H4 (cell line): ENCODE results near the gene SMIM3. TPM values are rescaled to one million over a fixed set of nuclear protein-coding genes. Genes with fewer than 3 reads are reported as not detected.
"Not testable (repeated sequence)": the region's sequence is repeated elsewhere in the genome, so short reads cannot be mapped to it uniquely, and the experiment has no call there.

Source experiments
- DNase-seq: peaks from one replicate; pipeline ENCODE4 v3.0.0-alpha.2; 2015; ENCODE audit warnings: low spot score
- total RNA-seq: library from RNA; depleted of rRNA; stranded (reverse); fragments of >200 nt; shearing (Covaris generic); gene quantifications from 2 replicates; pipeline ENCODE4 v1.2.3, GENCODE V29; 2014; rRNA removed

The SMIM3 gene, protein sequence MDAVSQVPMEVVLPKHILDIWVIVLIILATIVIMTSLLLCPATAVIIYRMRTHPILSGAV
- total RNA-seq, result 47.6 and 53.9 TPM in 2 replicates

DNA sequence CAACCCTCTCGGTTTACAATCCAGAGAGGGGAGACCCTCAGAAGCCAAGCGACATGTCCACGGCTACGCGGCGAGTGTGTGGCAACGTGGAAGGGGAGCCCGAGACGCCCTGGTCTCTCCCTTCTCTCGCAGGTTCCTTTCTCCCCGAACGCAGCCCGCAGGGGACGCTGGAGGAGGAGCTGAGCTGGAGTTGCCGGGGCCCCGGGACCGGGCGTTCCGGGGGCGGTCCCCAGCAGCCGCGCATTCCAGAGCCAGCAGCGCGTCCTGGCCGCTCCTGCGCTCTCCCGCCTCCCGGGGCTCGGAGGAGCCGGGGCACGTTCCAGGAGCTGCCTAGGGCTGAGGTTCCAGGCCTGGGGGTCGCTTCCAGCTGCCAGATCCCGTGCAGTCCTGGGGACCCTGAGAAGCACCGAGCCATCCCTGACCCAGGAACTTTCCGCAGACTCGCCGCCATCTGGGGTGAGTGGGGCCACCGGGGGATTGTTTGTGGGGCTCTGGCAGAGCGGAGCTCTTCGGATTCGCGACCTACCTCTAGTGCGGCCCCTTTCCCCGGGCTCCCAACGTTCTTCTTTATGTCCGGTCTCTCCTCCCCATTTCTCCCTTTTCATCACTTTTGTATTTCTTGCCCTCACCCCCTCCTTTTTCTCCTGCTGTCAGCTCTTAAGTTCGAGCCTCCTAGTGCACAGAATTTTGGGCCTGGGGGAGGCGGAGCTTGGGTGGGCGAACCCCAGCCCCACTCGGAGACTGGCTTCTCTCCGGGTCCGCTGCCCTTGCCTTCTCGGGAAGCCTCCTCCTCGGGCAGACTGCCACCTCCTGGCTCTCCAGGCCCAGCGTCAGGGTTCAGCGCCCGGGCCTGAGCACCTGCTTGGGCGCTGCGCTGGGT is at the start of gene SMIM3:
TSS of gene SMIM3 (plus strand) at position 241 of the 880 bp plus-strand sequence. CDS start 16,684 bp downstream, outside the sequence.
- DNase-seq, result peak; percentile 43

DNA sequence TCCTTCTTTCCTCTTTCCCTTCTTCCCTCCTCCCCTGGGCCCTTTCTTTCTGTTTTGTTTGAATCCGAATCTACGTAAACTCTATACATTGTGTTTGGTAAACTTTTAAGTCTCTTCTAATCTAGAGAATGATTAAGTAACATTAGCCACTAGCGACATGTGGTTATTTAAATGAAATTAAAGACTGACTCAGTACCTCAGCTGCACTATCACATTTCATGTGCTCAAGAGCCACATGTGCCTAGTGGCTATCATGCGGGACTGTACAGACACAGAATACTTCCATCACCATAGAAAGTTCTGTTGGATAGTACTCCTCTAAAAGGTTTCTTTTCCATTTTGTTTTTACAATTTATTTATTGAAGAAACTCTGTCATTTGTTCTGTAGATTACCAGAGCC is 48.7 kb upstream of the SMIM3 start:
- DNase-seq, result no peak

GRCh38 chr5:150731669-150732242 is 46.8 kb upstream of the SMIM3 start:
- DNase-seq, result no peak

DNA sequence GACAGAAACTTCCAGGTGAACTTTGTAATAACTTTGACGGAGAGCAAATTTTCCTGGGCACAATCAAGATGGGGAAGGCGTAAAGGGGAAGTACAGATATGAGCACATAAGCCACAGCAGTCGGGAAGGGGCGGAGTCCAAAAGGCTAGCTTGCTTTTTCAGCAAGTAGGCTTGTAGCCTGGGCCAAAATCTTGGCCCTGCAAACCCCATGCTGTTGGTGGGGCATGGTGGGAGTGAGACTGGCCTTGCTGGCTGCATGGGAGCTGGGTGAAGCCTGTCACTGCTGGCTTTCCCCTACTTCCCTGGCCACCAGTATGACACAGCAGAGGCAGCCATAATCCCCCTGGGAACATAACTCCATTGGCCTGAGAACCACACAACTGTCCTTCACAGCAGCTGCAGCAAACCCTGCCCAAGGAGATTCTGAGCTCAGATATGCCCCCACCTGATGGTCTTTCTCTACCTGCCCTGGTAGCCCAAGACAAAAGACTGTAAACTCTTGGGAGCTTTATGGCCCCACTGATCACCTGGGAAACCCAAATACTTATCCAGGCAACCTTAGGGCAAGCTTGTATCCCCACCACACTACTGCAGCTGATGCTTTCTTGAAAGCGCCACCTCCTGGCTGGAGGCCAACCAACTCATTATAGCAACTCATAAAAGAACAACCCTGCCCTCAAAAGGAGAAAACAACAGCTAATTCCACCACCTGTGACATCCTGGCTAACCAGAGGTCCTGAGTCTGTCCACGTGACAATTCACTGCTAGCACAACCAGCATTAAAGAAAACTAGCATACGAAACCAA is 43.8 kb upstream of the SMIM3 start:
- DNase-seq, result peak; percentile 12

DNA sequence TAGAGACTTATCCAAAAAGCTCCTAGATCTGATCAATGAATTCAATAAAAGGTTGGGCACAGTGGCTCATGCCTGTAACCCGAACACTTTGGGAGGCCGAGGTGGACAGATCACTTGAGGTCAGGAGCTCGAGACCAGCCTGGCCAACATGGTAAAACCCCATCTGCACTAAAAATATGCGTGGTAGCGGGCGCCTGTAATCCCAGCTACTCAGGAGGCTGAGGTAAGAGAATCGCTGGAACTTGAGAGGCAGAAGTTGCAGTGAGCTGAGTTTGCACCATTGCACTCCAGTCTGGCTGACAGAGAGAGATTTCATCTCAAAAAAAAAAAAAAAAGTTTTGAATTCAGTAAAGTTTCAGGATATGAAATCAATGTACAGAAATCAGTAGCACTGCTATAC is 39.7 kb upstream of the SMIM3 start:
- no peak for DNase-seq

DNA sequence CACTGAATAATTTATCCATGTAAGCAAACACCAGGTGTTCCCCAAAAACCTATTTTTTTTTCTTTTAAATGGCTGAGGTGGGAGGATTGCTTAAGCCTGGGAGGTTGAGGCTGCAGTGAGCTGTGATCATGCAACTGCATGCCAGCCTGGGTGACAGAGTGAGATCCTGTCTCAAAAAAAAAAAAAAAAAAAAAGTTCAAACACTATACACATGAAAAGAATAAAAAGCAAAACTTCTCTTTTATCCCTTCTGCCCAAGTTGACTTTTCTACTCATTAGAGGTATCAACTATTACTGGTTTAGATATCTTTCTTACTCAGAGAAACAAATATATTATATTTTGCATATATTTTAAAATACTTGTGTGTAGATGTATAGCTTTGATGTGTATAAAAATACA is 37.6 kb upstream of the SMIM3 start:
- no peak for DNase-seq

DNA sequence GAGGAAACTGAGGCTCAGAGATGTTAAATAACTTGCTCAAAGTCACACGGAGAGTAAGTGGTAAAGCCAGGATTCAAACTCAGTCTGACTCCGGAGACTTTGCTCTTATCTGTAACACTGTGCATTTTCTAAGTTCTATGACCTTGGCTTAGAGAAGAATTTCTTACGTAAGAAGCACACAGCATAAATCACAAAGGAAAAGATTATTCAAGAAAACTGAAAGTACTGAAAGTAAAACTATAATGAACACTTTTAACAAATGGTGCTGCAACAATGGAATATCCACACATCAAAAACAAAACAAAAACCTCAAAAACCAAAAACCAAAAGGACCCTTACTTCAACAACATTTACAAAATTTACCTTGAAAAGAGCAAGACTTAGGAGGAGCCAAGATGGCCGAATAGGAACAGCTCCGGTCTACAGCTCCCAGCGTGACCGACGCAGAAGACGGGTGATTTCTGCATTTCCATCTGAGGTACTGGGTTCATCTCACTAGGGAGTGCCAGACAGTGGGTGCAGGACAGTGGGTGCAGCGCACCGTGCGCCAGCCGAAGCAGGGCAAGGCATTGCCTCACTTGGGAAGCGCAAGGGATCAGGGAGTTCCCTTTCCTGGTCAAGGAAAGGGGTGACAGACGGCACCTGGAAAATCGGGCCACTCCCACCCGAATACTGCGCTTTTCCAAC is 36.0 kb upstream of the SMIM3 start:
- not testable (repeated sequence) for DNase-seq

- DNase-seq, result not testable (repeated sequence)
Observed at GRCh38 chr5:150743142-150743488, 35.4 kb upstream of the SMIM3 start.

DNA sequence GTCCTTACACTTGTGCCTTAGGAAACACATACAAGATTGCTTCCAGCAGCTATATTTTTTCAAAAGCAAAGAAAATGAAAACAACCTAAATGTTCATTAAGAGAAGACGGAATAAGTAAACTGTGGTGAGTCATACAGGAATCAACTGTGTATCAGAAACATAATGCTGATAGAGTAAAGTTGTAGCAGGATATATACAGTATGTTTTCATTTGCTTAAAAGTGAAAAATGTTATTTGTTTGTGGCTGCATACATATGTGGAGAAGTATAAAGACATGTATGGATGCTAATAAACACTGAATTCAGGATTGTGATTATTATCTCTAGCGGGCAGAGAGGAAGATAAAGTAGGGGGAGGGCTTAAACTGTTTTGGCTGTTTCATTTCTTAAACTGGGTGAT is 28.1 kb upstream of the SMIM3 start:
- DNase-seq, result no peak

- no peak for DNase-seq
Observed at GRCh38 chr5:150751096-150751891, 27.3 kb upstream of the SMIM3 start.

- no peak for DNase-seq
Observed at GRCh38 chr5:150753463-150753862, 25.1 kb upstream of the SMIM3 start.

- no peak for DNase-seq
Observed at GRCh38 chr5:150753863-150754262, 24.7 kb upstream of the SMIM3 start.

DNA sequence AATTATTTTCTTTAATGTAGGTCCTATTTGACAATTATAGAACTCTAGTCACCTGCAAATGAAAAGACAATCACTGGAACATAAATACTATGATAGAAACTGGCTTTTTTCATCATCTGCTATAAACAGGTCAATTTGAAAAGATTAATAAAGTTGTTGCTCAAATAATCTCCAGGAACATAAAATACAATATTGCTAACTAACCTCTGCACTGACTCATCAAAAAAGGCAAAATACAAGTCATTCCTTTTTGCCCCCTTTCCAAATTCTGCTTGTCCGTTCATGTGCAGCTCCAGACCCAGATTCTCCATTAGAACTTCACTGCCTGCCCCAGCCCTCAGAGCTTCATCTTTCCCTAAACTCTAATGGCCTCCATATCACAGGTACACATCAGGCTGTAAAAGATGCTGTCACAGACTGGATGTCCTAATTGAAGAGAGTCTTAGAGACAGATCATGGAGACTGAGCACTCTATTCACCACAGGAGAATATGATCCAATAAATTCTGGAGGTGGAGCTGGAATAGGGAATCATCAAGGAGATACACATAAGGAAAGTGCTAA is 21.4 kb upstream of the SMIM3 start:
- no peak for DNase-seq

- no peak for DNase-seq
Observed at GRCh38 chr5:150758203-150758530, 20.4 kb upstream of the SMIM3 start.

DNA sequence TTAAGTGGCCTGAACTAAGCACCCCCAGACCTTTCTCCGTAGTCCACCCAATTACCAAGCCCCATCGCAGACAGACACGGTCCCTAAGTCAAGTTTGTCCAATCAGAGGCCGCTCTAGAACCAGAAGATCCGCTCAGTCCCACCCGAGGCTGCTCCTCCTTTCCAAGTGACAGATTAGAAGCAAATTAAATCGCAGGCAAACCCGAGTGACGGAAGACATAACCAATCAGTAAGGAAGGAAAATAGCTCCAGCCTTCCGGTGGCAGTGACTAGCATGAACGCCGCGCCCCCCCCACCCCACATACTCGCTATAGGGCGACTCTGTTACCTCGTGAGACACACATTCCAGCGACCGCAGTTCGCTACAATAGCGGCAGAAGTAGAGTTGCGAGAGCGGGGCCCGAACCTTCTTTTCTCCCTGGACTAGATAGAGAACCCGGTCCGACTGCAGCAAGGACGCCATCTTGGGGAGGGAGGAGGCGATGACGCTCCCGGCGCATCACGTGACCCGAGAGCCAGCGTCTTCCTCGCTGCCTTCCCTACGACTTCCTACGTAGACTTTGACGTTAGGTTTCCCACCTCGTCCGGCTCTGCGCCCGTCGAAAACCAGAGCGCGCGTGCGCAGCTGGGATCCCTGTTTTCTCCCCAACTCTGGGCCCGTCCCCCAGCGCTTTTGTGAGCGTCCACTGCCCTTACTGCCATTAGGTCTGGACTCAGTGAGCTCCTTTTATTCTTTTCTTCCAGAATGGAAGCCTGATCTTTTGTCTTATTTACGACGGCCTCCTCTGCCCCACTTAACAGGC is 19.8 kb upstream of the SMIM3 start, which contains the start of gene DCTN4:
TSS of gene DCTN4 (minus strand) at position 487 of the 803 bp plus-strand sequence. CDS start at position 463, 24 bp downstream.
- DNase-seq, result peak; percentile 99

DNA sequence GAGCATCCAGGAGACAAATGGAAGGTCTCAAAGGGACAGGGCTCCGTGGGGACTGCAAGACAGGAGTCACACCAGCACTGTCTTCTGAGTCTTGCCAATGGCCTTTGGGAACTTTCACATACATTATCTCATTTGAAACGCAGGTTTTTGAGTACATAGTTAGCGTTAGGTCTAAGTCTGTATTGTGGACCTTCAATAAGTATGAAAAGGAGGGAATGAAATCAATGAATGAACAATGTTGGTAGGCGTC is 19.3 kb upstream of the SMIM3 start:
- DNase-seq, result no peak

- DNase-seq, result no peak
Observed at GRCh38 chr5:150762211-150762610, 16.3 kb upstream of the SMIM3 start.

- DNase-seq, result peak; percentile 56
Observed at GRCh38 chr5:150763023-150763769, 15.4 kb upstream of the SMIM3 start.

GRCh38 chr5:150764530-150764929 is 14.0 kb upstream of the SMIM3 start:
- no peak for DNase-seq
